Endothelial cell of umbilical vein (primary cell): Measurements from ENCODE around the gene TMEM97. TPM values are rescaled to one million over a fixed set of nuclear protein-coding genes. Genes with fewer than 3 reads are reported as not detected.
A peak's percentile ranks its signal among the peaks of the same experiment; 100 is the strongest.

Experiments
- BruUV-seq: library from RNA; stranded (reverse); fragments of 400-500 nt; replicated peaks from 2 replicates; lab custom pipeline; 2021; lab: Mats Ljungman, UMichigan
- CTCF ChIA-PET: fragments of 300-600, 350-600 bp; sonication (Branson Sonifier 250); formaldehyde crosslinking; loops from one replicate; lab custom pipeline; 2021; ENCODE audit warnings: antibody characterized with exemption, inconsistent platforms; lab: Charles Lee
- POLR2A ChIA-PET: fragments of 300-600, 350-600 bp; sonication (Branson Sonifier 250); formaldehyde crosslinking; loops from one replicate; lab custom pipeline; 2021; ENCODE audit warnings: antibody characterized with exemption, inconsistent platforms; lab: Charles Lee
- DNase-seq: peaks from one replicate; pipeline ENCODE4 v3.0.0-alpha.2; 2011; ENCODE audit warnings: low read depth, low spot score
- FAIRE-seq: peaks from 2 replicates; lab custom pipeline; 2011; peaks lifted over from hg19 to GRCh38; lab: Jason Lieb, UNC
- H2AFZ ChIP-seq: 2 replicates; pipeline ENCODE4 v1.6.0; 2012; ENCODE audit warnings: low read depth, low read length, control low read depth, inconsistent platforms
- H3K27ac ChIP-seq: 2 replicates; pipeline ENCODE4 v1.5.1; 2011; ENCODE audit warnings: low read depth, mild to moderate bottlenecking, control low read depth, low read length, moderate library complexity; ENCODE audit not compliant: insufficient read depth
- H3K27me3 ChIP-seq, 2 experiments: 2 replicates each; pipeline versions ENCODE4 v1.6.0 to v1.6.1; 2011; ENCODE audit warnings: low read length in 2 of 2, mixed read lengths in 1 of 2; ENCODE audit not compliant: control insufficient read depth in 2 of 2, insufficient read depth in 2 of 2
- H3K36me3 ChIP-seq, 2 experiments: 2 replicates in 1 of 2; 3 replicates in 1 of 2; pipeline ENCODE4 v1.5.1; 2011; ENCODE audit warnings: low read length in 2 of 2, mild to moderate bottlenecking in 1 of 2, moderate library complexity in 1 of 2; ENCODE audit not compliant: control insufficient read depth in 2 of 2, insufficient read depth in 2 of 2; ENCODE audit errors: extremely low read depth in 1 of 2
- H3K4me1 ChIP-seq: 3 replicates; pipeline ENCODE4 v1.5.1; 2011; ENCODE audit warnings: mild to moderate bottlenecking, low read length; ENCODE audit not compliant: control insufficient read depth, insufficient read depth; ENCODE audit errors: extremely low read depth
- H3K4me2 ChIP-seq: 2 replicates; pipeline ENCODE4 v1.6.1; 2011; ENCODE audit warnings: low read length, control low read depth, mixed read lengths; ENCODE audit not compliant: insufficient read depth
- H3K4me3 ChIP-seq, 3 experiments: fragments of 200-600 bp in 1 of 3; sonication (generic), shearing (Covaris generic) in 1 of 3; replicated peaks in 1 of 3; 2 replicates each; pipeline ENCODE4 v1.5.1; 2011 to 2016; ENCODE audit warnings: control low read depth in 3 of 3, low read length in 3 of 3, mild to moderate bottlenecking in 2 of 3, inconsistent platforms in 1 of 3, low read depth in 1 of 3, moderate library complexity in 1 of 3; ENCODE audit not compliant: insufficient read depth in 1 of 3
- H3K79me2 ChIP-seq: 2 replicates; pipeline ENCODE4 v1.6.0; 2012; ENCODE audit warnings: low read length, inconsistent platforms; ENCODE audit not compliant: control insufficient read depth, insufficient read depth
- H3K9ac ChIP-seq: replicated peaks from 2 replicates; pipeline ENCODE3; 2011; ENCODE audit warnings: low read length, control low read depth; ENCODE audit not compliant: insufficient read depth; ENCODE audit errors: extremely low read depth
- H3K9me1 ChIP-seq: replicated peaks from 3 replicates; pipeline ENCODE4 v1.6.0; 2011; ENCODE audit warnings: mild to moderate bottlenecking, low read length; ENCODE audit not compliant: control insufficient read depth, insufficient read depth; ENCODE audit errors: extremely low read depth
- H3K9me3 ChIP-seq: replicated peaks from 2 replicates; pipeline ENCODE4 v1.5.1; 2012; ENCODE audit warnings: low read length, inconsistent platforms; ENCODE audit not compliant: control insufficient read depth, insufficient read depth
- H4K20me1 ChIP-seq: replicated peaks from 2 replicates; pipeline ENCODE3; 2011; ENCODE audit warnings: mild to moderate bottlenecking, low read length; ENCODE audit not compliant: control insufficient read depth, insufficient read depth; ENCODE audit errors: extremely low read depth
- CTCF ChIP-seq, 2 donors: IDR thresholded peaks; 1 replicate in 1 of 2; 2 replicates in 1 of 2; pipeline ENCODE4 v1.5.1; 2011; ENCODE audit warnings: low read length in 2 of 2, mild to moderate bottlenecking in 2 of 2, moderate library complexity in 2 of 2, control low read depth in 1 of 2, inconsistent platforms in 1 of 2, low read depth in 1 of 2; ENCODE audit not compliant: insufficient read depth in 1 of 2; ENCODE audit errors: extremely low read depth in 1 of 2
- GATA2 ChIP-seq: IDR thresholded peaks from 2 replicates; pipeline ENCODE4 v1.7.0; 2011; ENCODE audit warnings: low read depth, mild to moderate bottlenecking, moderate library complexity, mixed read lengths, low read length; ENCODE audit not compliant: insufficient read length, insufficient read depth
- JUN ChIP-seq: IDR thresholded peaks from 2 replicates; pipeline ENCODE4 v1.6.1; 2011; ENCODE audit warnings: borderline replicate concordance, low read depth; ENCODE audit not compliant: insufficient read length, insufficient read depth
- MAX ChIP-seq: IDR thresholded peaks from 2 replicates; pipeline ENCODE4 v1.6.1; 2011; ENCODE audit not compliant: insufficient read depth, insufficient read length
- POLR2A ChIP-seq: IDR thresholded peaks from 2 replicates; pipeline ENCODE4 v1.6.1; 2012; ENCODE audit warnings: low read depth, mild to moderate bottlenecking, control low read depth, low read length
- POLR2AphosphoS5 ChIP-seq: IDR thresholded peaks from 2 replicates; pipeline ENCODE4 v1.6.1; 2012; ENCODE audit warnings: low read depth, mild to moderate bottlenecking, control low read depth, low read length, moderate library complexity; ENCODE audit not compliant: insufficient read depth
- dilution Hi-C: fragments of 300-500 bp; cut with MboI; formaldehyde crosslinking; loops from one replicate; pipeline ENCODE4 v1.15.0; 2019; ENCODE audit warnings: low sequenced_read_pairs; ENCODE audit not compliant: extremely low pct_ligation_motif_present
- intact Hi-C: fragments of 100-400 bp; cut with micrococcal nuclease; formaldehyde crosslinking; loops from one replicate; pipeline ENCODE4 v1.10.0; 2022
- polyA plus RNA-seq, 4 experiments: library from polyadenylated mRNA; depleted of rRNA in 3 of 4; stranded (reverse) in 3 of 4; unstranded in 1 of 4; fragments of >200 nt; gene quantifications; 2 replicates each; pipeline versions ENCODE4 v1.2.1 to v1.2.3, GENCODE V29; 2011 to 2012; ENCODE audit warnings: missing spikeins in 1 of 4
- total RNA-seq: library from RNA; stranded (reverse); gene quantifications from 2 replicates; pipeline ENCODE4 v1.2.3, GENCODE V29; 2021

The TMEM97 gene
- total and polyA plus RNA-seq, 2 donors (not counting 3 experiments of a cell fraction or from before 2014, with no cell fraction given), result 27.0 to 43.5 TPM

GRCh38 chr17:28357901-28358197 is 38.8 kb downstream of the TMEM97 start:
- Histone ChIP-seq H3K4me2 (peak overlapping the region; percentile 97), H3K4me1 (peaks cover 17% of the 10 kb centered on the region), H2AFZ (peak overlapping the region; percentile 96), H3K27me3 (no peaks in the 10 kb centered on the region), H3K9me1 (peaks cover 2% of the 10 kb centered on the region), H3K27ac (peak overlapping the region; percentile 92), H3K36me3 (peaks cover 21 to 35% of the 10 kb centered on the region in 2 experiments), H4K20me1 (no peaks in the 10 kb centered on the region), H3K79me2 (peaks cover 30% of the 10 kb centered on the region), H3K9ac (peak overlapping the region; percentile 98), H3K9me3 (no peaks in the 10 kb centered on the region), H3K4me3 (peak overlapping the region; percentile 89 to 98 (median 91))
- intact Hi-C loops, result loop anchor here (1.0 to 10.0 kb wide), 5 partner anchors 12 to 1103 kb away; partner anchors contain the start of genes IFT20, TMEM97, TNFAIP1 and VTN
- FAIRE-seq, result peak; percentile 49
- TSS peak; percentile 74 for BruUV-seq
- ChIA-PET CTCF (interaction anchor here (0.7 to 3.2 kb wide), 8 partner anchors 9 to 106 kb away, joined by 3 to 23 read pairs (median 5); partner anchors contain the start of genes IFT20 and TNFAIP1), POLR2A (interaction anchor here (1.2 to 2.5 kb wide), 4 partner anchors 8 to 37 kb away, joined by 3 to 26 read pairs (median 8); partner anchors contain the start of genes IFT20 and TNFAIP1)
- dilution Hi-C loops, result no loop called here
- DNase-seq, result no peak
- TF ChIP-seq MAX (no peak), CTCF (IDR thresholded peaks at IDR 0.05; ENCODE audit: extremely low read depth in 1 of 2, insufficient read depth in 1 of 2, low read depth in 1 of 2, low read length in 2 of 2) (no peak), JUN (no peak), POLR2A (no peak), POLR2AphosphoS5 (no peak), GATA2 (no peak)
